IMR-90 (cell line): ENCODE results near the gene ZNF701. TPM values are rescaled to one million over a fixed set of nuclear protein-coding genes. Genes with fewer than 3 reads are reported as not detected.

Source experiments
- ATAC-seq: fragments of 200-7000 bp; cut with Tn5 transposase; 2 replicates; pipeline ENCODE4 v1.9.1; 2020; ENCODE audit warnings: low read depth, mild to moderate bottlenecking, moderate library complexity
- BruUV-seq: library from RNA; stranded (reverse); fragments of 400-500 nt; replicated peaks from 2 replicates; lab custom pipeline; 2021; lab: Mats Ljungman, UMichigan
- CTCF ChIA-PET: fragments of 300-600 bp; formaldehyde crosslinking; extraction: SDS; loops from one replicate; lab custom pipeline; 2021; ENCODE audit warnings: antibody characterized with exemption; lab: Yijun Ruan, JAX
- POLR2A ChIA-PET: fragments of 300-600 bp; sonication (Branson Sonifier 250); formaldehyde crosslinking; loops from one replicate; lab custom pipeline; 2022; ENCODE audit warnings: antibody characterized with exemption; ENCODE audit not compliant: unreplicated experiment; lab: Charles Lee
- DNase-seq: peaks from one replicate; pipeline ENCODE4 v3.0.0; 2013
- H2AFZ ChIP-seq: replicated peaks from 2 replicates; pipeline ENCODE3; 2013; ENCODE audit warnings: low read length, mild to moderate bottlenecking; ENCODE audit not compliant: poor library complexity
- H2AK5ac ChIP-seq: 2 replicates; pipeline ENCODE4 v1.6.1; 2013; ENCODE audit warnings: low read depth, low read length, inconsistent platforms
- H2AK9ac ChIP-seq: replicated peaks from 2 replicates; pipeline ENCODE3; 2013; ENCODE audit warnings: mild to moderate bottlenecking, low read depth, low read length, moderate library complexity; ENCODE audit not compliant: poor library complexity
- H2BK120ac ChIP-seq: 2 replicates; pipeline ENCODE4 v1.6.1; 2013; ENCODE audit warnings: low read depth, low read length, inconsistent platforms
- H2BK15ac ChIP-seq: 3 replicates; pipeline ENCODE4 v1.6.1; 2013; ENCODE audit warnings: low read depth, low read length, inconsistent platforms
- H2BK20ac ChIP-seq: 2 replicates; pipeline ENCODE4 v1.6.1; 2013; ENCODE audit warnings: low read depth, mild to moderate bottlenecking, inconsistent platforms, low read length, moderate library complexity
- H2BK5ac ChIP-seq: 2 replicates; pipeline ENCODE4 v1.6.1; 2013; ENCODE audit warnings: mild to moderate bottlenecking, low read depth, low read length, inconsistent platforms; ENCODE audit not compliant: poor library complexity, severe bottlenecking
- H3K14ac ChIP-seq: replicated peaks from 2 replicates; pipeline ENCODE4 v1.6.1; 2013; ENCODE audit warnings: low read depth, low read length, inconsistent platforms
- H3K18ac ChIP-seq: 2 replicates; pipeline ENCODE4 v1.6.1; 2013; ENCODE audit warnings: low read depth, low read length, control low read depth
- H3K23ac ChIP-seq: 2 replicates; pipeline ENCODE4 v1.6.1; 2013; ENCODE audit warnings: low read depth, low read length, inconsistent platforms
- H3K27ac ChIP-seq: 2 replicates; pipeline ENCODE4 v1.5.1; 2013; ENCODE audit warnings: mild to moderate bottlenecking, control low read depth, low read length; ENCODE audit not compliant: insufficient read depth
- H3K27me3 ChIP-seq: 2 replicates; pipeline ENCODE4 v1.6.1; 2013; ENCODE audit warnings: low read length; ENCODE audit not compliant: control insufficient read depth, insufficient read depth
- H3K36me3 ChIP-seq: 2 replicates; pipeline ENCODE4 v1.6.1; 2013; ENCODE audit warnings: low read length, mixed read lengths; ENCODE audit not compliant: control insufficient read depth, insufficient read depth
- H3K4ac ChIP-seq: 2 replicates; pipeline ENCODE4 v1.6.1; 2013; ENCODE audit warnings: low read depth, low read length, inconsistent platforms
- H3K4me1 ChIP-seq: 2 replicates; pipeline ENCODE4 v1.6.1; 2013; ENCODE audit warnings: low read length, mixed read lengths; ENCODE audit not compliant: control insufficient read depth, insufficient read depth
- H3K4me2 ChIP-seq: 2 replicates; pipeline ENCODE4 v1.6.1; 2013; ENCODE audit warnings: low read depth, mild to moderate bottlenecking, control low read depth, low read length, moderate library complexity
- H3K4me3 ChIP-seq: 2 replicates; pipeline ENCODE4 v1.5.1; 2013; ENCODE audit warnings: low read depth, mild to moderate bottlenecking, control low read depth, low read length, moderate library complexity; ENCODE audit not compliant: insufficient read depth
- H3K56ac ChIP-seq: 2 replicates; pipeline ENCODE4 v1.6.1; 2013; ENCODE audit warnings: low read length, inconsistent platforms; ENCODE audit not compliant: insufficient read depth; ENCODE audit errors: extremely low read depth
- H3K79me1 ChIP-seq, 2 experiments: 2 replicates each; pipeline ENCODE4 v1.6.1; 2013; ENCODE audit warnings: low read length in 2 of 2, inconsistent platforms in 1 of 2, low read depth in 1 of 2
- H3K9ac ChIP-seq: 2 replicates; pipeline ENCODE4 v1.6.1; 2013; ENCODE audit warnings: low read depth, low read length, control low read depth
- H3K9me1 ChIP-seq: 2 replicates; pipeline ENCODE4 v1.6.1; 2013; ENCODE audit warnings: low read length, inconsistent platforms; ENCODE audit not compliant: insufficient read depth
- H3K9me3 ChIP-seq: 2 replicates; pipeline ENCODE4 v1.6.1; 2013; ENCODE audit warnings: low read length; ENCODE audit not compliant: control insufficient read depth, insufficient read depth
- H4K20me1 ChIP-seq: 2 replicates; pipeline ENCODE4 v1.6.1; 2013; ENCODE audit warnings: low read length, inconsistent platforms; ENCODE audit not compliant: insufficient read depth
- H4K5ac ChIP-seq: 2 replicates; pipeline ENCODE4 v1.6.1; 2013; ENCODE audit warnings: mild to moderate bottlenecking, low read depth, low read length, control low read depth
- H4K8ac ChIP-seq, 2 experiments: 2 replicates each; pipeline ENCODE4 v1.6.1; 2013; ENCODE audit warnings: low read depth in 2 of 2, low read length in 2 of 2, control low read depth in 1 of 2, inconsistent platforms in 1 of 2
- H4K91ac ChIP-seq: 2 replicates; pipeline ENCODE4 v1.6.1; 2013; ENCODE audit warnings: low read depth, low read length, inconsistent platforms; ENCODE audit not compliant: insufficient read depth
- CHD1 ChIP-seq: IDR thresholded peaks from 2 replicates; pipeline ENCODE4 v1.6.1; 2012; ENCODE audit warnings: low read depth, low read length, improper control_type of control experiment
- CTCF ChIP-seq: conservative IDR thresholded peaks from 2 replicates; pipeline ENCODE4 v1.5.1; 2012; ENCODE audit warnings: mild to moderate bottlenecking, low read depth, low read length, improper control_type of control experiment
- FOS ChIP-seq: fragments of 150-350 bp; IDR thresholded peaks from 2 replicates; pipeline ENCODE4 v1.6.1; 2016; ENCODE audit warnings: low read depth, low read length
- NFE2L2 ChIP-seq: fragments of 150-350 bp; IDR thresholded peaks from 2 replicates; pipeline ENCODE4 v1.6.1; 2016; ENCODE audit warnings: low read depth, mild to moderate bottlenecking, low read length
- POLR2A ChIP-seq: IDR thresholded peaks from 2 replicates; pipeline ENCODE4 v1.6.1; 2012; ENCODE audit warnings: mild to moderate bottlenecking, low read depth, low read length
- RAD21 ChIP-seq: IDR thresholded peaks from 2 replicates; pipeline ENCODE4 v1.6.1; 2012; ENCODE audit warnings: low read length, improper control_type of control experiment
- RCOR1 ChIP-seq: IDR thresholded peaks from 2 replicates; pipeline ENCODE4 v1.6.1; 2012; ENCODE audit warnings: mild to moderate bottlenecking, low read length, improper control_type of control experiment; ENCODE audit not compliant: insufficient replicate concordance
- SMC3 ChIP-seq: fragments of 150-350 bp; IDR thresholded peaks from 2 replicates; pipeline ENCODE4 v1.6.1; 2016; ENCODE audit warnings: low read depth, mild to moderate bottlenecking, antibody characterized with exemption, low read length, moderate library complexity
- WGBS, 2 experiments: methylation state at CpG; one replicate each; pipeline versions ENCODE4 v1.1.5 to v1.1.7; 2013; ENCODE audit warnings: missing lambda C conversion rate in 2 of 2; ENCODE audit not compliant: insufficient read length in 1 of 2; ENCODE audit errors: extremely low coverage in 2 of 2; 5-methylcytosine and 5-hydroxymethylcytosine counted together
- dilution Hi-C: fragments of 300-500 bp; cut with HindIII; formaldehyde crosslinking; loops from one replicate; pipeline ENCODE4 v1.14.3; 2018; ENCODE audit warnings: low sequenced_read_pairs; ENCODE audit not compliant: unreplicated experiment
- in situ Hi-C: fragments of 300-500 bp; cut with MboI; formaldehyde crosslinking; loops from 3 replicates; pipeline ENCODE4 v1.14.3; 2019; ENCODE audit warnings: low sequenced_read_pairs, inconsistent platforms, mixed read lengths
- intact Hi-C: fragments of 100-400 bp; cut with micrococcal nuclease; formaldehyde crosslinking; loops from 2 replicates; pipeline ENCODE4 v1.10.0; 2022
- polyA plus RNA-seq, 3 experiments: library from polyadenylated mRNA; depleted of rRNA; stranded (reverse); fragments of >200 nt; gene quantifications; 2 replicates each; pipeline ENCODE4 v1.2.3, GENCODE V29; 2012; ENCODE audit warnings: low replicate concordance in 1 of 3
- total RNA-seq: library from RNA; depleted of rRNA; stranded (reverse); fragments of >200 nt; gene quantifications from 2 replicates; pipeline ENCODE4 v1.2.3, GENCODE V29; 2012
- TF ChIP-seq, protein P1 (sequence below): fragments of 150-350 bp; IDR thresholded peaks from 2 replicates; pipeline ENCODE4 v1.6.1; 2017; ENCODE audit warnings: mild to moderate bottlenecking, antibody characterized with exemption, low read length, low read depth

ZNF701 gene
- total and polyA plus RNA-seq, 2 of the 4 experiments (the other 2 are of a cell fraction) = 3.8 to 12.2 TPM

GRCh38 chr19:52524086-52524485 is 46.0 kb upstream of the ZNF701 start:
- POLR2A ChIA-PET = no interaction called here
- Histone ChIP-seq H2BK15ac (no peak overlapping the region), H4K5ac (no peak overlapping the region), H2AK5ac (no peak overlapping the region), H3K36me3 (0 out of 2 replicates have a peak, but pooled peaks cover under 1% of the 10 kb centered on the region), H3K9me3 (peaks cover 12% of the 10 kb centered on the region), H3K56ac (no peak overlapping the region), H3K9ac (no peak overlapping the region), H3K4me1 (peaks cover 3% of the 10 kb centered on the region; the same call in 1 of the 2 replicates), H2BK120ac (no peak overlapping the region), H3K27ac (no peak overlapping the region), H2AFZ (no peak overlapping the region), H4K8ac (no peak overlapping the region), H2BK5ac (no peak overlapping the region), H2BK20ac (no peak overlapping the region), H3K4me3 (no peak overlapping the region), H2AK9ac (no peak overlapping the region), H3K18ac (no peak overlapping the region), H3K27me3 (no peaks in the 10 kb centered on the region), H4K91ac (no peak overlapping the region), H3K9me1 (no peaks in the 10 kb centered on the region), H3K4me2 (no peak overlapping the region), H3K79me1 (peaks cover 11% of the 10 kb centered on the region in 2 experiments), H4K20me1 (no peaks in the 10 kb centered on the region), H3K4ac (no peak overlapping the region), H3K14ac (no peak overlapping the region), H3K23ac (no peak overlapping the region)
- CTCF ChIA-PET = no interaction called here
- no TSS peak for BruUV-seq
- no CpG with 5 or more reads among the region's 20 CpGs for WGBS, 2 experiments
- in situ Hi-C loops (no loop called here), dilution Hi-C loops (no loop called here), intact Hi-C loops (no loop called here)
- TF ChIP-seq, protein P1, sequence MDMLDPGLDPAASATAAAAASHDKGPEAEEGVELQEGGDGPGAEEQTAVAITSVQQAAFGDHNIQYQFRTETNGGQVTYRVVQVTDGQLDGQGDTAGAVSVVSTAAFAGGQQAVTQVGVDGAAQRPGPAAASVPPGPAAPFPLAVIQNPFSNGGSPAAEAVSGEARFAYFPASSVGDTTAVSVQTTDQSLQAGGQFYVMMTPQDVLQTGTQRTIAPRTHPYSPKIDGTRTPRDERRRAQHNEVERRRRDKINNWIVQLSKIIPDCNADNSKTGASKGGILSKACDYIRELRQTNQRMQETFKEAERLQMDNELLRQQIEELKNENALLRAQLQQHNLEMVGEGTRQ = no peak
- TF ChIP-seq FOS = no peak
- no peak for TF ChIP-seq CTCF
- no peak for TF ChIP-seq SMC3
- TF ChIP-seq CHD1 = no peak
- TF ChIP-seq POLR2A = no peak
- no peak for TF ChIP-seq NFE2L2
- TF ChIP-seq RAD21 = no peak
- no peak for TF ChIP-seq RCOR1
- no peak for DNase-seq
- no peak for ATAC-seq
